ENCODE measurements around the gene CAMKK2. TPM values are rescaled to one million over a fixed set of nuclear protein-coding genes. Genes with fewer than 3 reads are reported as not detected.
A peak's percentile ranks its signal among the peaks of the same experiment; 100 is the strongest.

The CAMKK2 gene
- total and polyA plus RNA-seq, 9 of the 15 experiments (the other 6 are each of a cell fraction or from before 2014, with no cell fraction given) = 4.3 to 32.0 (median 18.2) TPM

DNA sequence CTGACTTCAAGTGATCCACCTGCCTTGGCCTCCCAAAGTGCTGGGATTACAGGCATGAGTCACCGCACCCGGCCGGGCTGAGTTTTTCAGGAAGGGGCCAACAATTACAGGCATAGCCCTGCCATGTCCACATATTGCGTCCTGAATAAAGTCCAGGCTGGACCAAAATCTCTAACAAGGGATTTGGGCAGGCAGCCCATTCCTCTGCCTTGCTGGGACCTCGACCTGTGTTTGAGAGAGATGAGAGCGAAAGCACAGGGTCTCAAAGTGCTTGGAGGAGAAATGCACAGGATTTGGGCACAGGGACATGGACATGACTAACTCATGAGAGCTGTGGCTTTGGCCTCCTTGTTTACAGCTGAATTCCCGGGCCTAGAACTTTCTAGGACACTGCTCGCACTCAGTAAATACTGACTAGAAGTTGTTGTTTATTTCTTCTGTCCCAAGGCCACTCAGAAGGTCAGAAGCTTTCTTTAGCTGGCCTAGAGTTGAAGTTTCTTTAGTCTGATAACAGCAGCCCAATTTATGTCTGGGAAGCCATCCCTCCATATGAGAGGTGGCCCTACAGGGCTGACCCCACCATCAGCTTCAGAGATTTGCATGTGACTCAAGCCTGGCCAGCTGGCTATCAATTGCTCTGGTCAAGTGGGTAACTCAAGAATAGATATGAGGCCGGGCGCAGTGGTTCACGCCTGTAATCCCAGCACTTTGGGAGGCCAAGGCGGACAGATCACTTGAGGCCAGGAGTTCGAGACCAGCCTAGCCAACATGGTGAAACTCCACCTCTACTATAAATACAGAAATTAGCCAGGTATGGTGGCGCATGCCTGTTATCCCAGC is 11.7 kb downstream of the CAMKK2 start:
- no peak overlapping the region for H3K4me2 ChIP-seq (ENCODE audit: insufficient read depth, low read length)
- no peak overlapping the region for H3K27ac ChIP-seq (ENCODE audit: extremely low read depth, low read depth, low read length)
- FAIRE-seq (no peak), DNase-seq (ENCODE audit: extremely low read depth in 1 of 4, low spot score in 3 of 4) (peak in 2 of 4 experiments; percentile 7 to 8), ATAC-seq (no peak)
- H3K9me1 ChIP-seq (ENCODE audit: control insufficient read depth, insufficient read depth, low read length) = no peaks in the 10 kb centered on the region
- H2AFZ ChIP-seq (ENCODE audit: low read depth, low read length) = no peak overlapping the region
- peak overlapping the region in 1 of 2 experiments; percentile 19; a peak in 1 of 4 replicates for H3K9ac ChIP-seq (ENCODE audit: insufficient read depth in 1 of 2, low read depth in 2 of 2, low read length in 2 of 2)
- peaks cover 13 to 26% of the 10 kb centered on the region in 2 experiments; a peak in 4 of 5 replicates for H3K4me1 ChIP-seq (replicated peaks in 1 of 2; ENCODE audit: control insufficient read depth in 2 of 2, insufficient read depth in 2 of 2, low read length in 2 of 2)
- ChIA-PET CTCF (ENCODE audit: low intra/inter-chr PET ratio) (no interaction called here), POLR2A (interaction anchor here (1.0 kb wide), 1 partner anchor 27 kb away, joined by 4 read pairs; no protein-coding TSS in a partner anchor)
- H3K27me3 ChIP-seq (ENCODE audit: control insufficient read depth in 2 of 2, insufficient read depth in 2 of 2, low read length in 2 of 2) = no peaks in the 10 kb centered on the region
- WGBS (ENCODE audit: insufficient coverage, low coverage, missing lambda C conversion rate) = 71% methylated on average over 14 of the region's 14 CpGs
- H3K36me3 ChIP-seq (ENCODE audit: control insufficient read depth, insufficient read depth, low read length) = peaks cover 6% of the 10 kb centered on the region; the same call in 1 of the 3 replicates
- no peaks in the 10 kb centered on the region for H3K9me3 ChIP-seq (replicated peaks; ENCODE audit: control insufficient read depth, insufficient read depth, low read depth, low read length)
- peaks cover 34% of the 10 kb centered on the region for H4K20me1 ChIP-seq (replicated peaks; ENCODE audit: control insufficient read depth, insufficient read depth, low read length)
- peaks cover 6% of the 10 kb centered on the region; the same call in 1 of the 3 replicates for H3K79me2 ChIP-seq (ENCODE audit: control insufficient read depth, insufficient read depth, low read length)
- in situ Hi-C loops (cut with MboI) (no loop called here), intact Hi-C loops (cut with micrococcal nuclease) (no loop called here)
- H3K4me3 ChIP-seq = no peak overlapping the region
- no TSS peak for BruUV-seq (replicated peaks)
- no peak for TF ChIP-seq HMG20A (CRISPR knock-in tag; conservative IDR thresholded peaks at IDR 0.05)
- no peak for TF ChIP-seq TOE1 (IDR thresholded peaks at IDR 0.05; ENCODE audit: borderline replicate concordance)
- TF ChIP-seq TOE1 (CRISPR knock-in tag; IDR thresholded peaks at IDR 0.05; ENCODE audit: borderline replicate concordance, low read depth) = no peak
- peak; percentile 42; the same call in 1 of the 2 replicates for TF ChIP-seq ADNP (tag; IDR thresholded peaks at IDR 0.05)
- TF ChIP-seq GATAD2B (IDR thresholded peaks at IDR 0.05; ENCODE audit: borderline replicate concordance) = no peak
- no peak for TF ChIP-seq ZNF592 (IDR thresholded peaks at IDR 0.05)
- no peak for TF ChIP-seq ZBED1 (IDR thresholded peaks at IDR 0.05)
- TF ChIP-seq NFIX (CRISPR knock-in tag; IDR thresholded peaks at IDR 0.05; ENCODE audit: low read depth) = no peak
- TF ChIP-seq, protein P1, sequence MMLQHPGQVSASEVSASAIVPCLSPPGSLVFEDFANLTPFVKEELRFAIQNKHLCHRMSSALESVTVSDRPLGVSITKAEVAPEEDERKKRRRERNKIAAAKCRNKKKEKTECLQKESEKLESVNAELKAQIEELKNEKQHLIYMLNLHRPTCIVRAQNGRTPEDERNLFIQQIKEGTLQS (IDR thresholded peaks at IDR 0.05) = 0 out of 2 replicates have a peak, but pooled peaks have one; percentile 30
- TF ChIP-seq, protein P1 (CRISPR knock-in tag; conservative IDR thresholded peaks at IDR 0.05) = no peak
- no peak for TF ChIP-seq RNF219 (CRISPR knock-in tag; IDR thresholded peaks at IDR 0.05)

Data from K562 (cell line).